GM12801 (cell line): Measurements from ENCODE around the gene GRM2.

Experiments used
- TF ChIP-seq, protein P1 (sequence below): IDR thresholded peaks from one replicate; pipeline ENCODE4 v1.5.1; 2011; ENCODE audit warnings: control low read depth; ENCODE audit not compliant: insufficient read length; ENCODE audit errors: extremely low read depth

GRM2 gene

DNA sequence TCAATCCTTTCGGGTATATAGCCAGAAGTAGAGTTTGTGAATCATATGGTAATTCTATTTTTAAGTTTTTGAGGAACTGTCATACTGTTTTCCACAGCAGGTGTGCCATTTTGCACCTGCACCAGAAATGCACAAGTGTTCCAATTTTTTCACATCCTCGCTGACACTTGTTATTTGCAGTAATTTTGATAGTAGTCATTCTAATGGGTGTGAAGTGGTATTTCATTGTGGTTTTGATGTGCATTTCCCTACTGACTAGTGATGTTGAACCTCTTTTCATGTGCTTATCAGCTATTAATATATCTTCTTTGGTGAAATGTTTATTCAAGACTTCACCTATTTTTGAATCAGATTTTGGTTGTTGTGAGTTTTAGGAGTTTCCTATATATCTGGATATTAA is 29.1 kb downstream of the GRM2 start:
- TF ChIP-seq, protein P1, sequence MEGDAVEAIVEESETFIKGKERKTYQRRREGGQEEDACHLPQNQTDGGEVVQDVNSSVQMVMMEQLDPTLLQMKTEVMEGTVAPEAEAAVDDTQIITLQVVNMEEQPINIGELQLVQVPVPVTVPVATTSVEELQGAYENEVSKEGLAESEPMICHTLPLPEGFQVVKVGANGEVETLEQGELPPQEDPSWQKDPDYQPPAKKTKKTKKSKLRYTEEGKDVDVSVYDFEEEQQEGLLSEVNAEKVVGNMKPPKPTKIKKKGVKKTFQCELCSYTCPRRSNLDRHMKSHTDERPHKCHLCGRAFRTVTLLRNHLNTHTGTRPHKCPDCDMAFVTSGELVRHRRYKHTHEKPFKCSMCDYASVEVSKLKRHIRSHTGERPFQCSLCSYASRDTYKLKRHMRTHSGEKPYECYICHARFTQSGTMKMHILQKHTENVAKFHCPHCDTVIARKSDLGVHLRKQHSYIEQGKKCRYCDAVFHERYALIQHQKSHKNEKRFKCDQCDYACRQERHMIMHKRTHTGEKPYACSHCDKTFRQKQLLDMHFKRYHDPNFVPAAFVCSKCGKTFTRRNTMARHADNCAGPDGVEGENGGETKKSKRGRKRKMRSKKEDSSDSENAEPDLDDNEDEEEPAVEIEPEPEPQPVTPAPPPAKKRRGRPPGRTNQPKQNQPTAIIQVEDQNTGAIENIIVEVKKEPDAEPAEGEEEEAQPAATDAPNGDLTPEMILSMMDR, result no peak

DNA sequence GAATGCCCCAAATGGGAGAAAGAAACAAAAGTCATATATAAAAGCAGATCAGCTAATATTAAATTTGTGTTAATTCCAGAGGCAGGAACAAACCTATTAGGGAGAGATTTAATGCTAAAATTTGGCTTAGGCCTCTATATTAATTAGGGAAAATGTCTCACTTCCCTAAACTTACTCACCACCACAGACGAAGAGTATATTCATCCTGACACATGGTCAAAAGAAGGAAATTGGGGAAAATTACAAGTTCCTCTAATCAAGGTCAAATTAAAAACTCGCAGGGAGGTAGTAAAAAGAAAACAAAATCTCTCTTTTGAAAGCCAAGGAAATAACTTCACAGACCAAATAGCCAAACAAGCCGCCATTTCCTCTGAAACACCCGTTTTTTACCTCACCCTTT is 32.2 kb downstream of the GRM2 start:
- TF ChIP-seq, protein P1, result no peak

GRCh38 chr3:51747840-51748239 is 41.0 kb downstream of the GRM2 start:
- TF ChIP-seq, protein P1, result no peak

GRCh38 chr3:51748327-51748726 is 41.5 kb downstream of the GRM2 start:
- TF ChIP-seq, protein P1, result no peak

DNA sequence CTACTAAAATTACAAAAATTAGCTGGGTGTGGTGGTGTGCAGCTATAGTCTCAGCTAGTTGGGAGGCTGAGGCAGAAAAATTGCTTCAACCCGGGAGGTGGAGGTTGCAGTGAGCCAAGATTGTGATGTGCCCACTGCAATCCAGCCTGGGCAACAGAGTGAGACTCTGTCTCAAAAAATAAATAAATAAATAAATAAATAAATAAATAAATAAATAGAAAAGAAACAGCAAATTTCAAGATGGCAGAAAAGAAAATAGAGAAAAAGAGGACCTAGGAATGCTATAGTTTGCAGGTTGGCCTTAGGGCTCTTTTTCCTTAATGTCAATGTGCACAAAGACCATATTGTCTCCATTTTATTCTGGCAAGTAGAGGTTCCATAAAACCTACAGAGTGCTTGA is 44.0 kb downstream of the GRM2 start:
- TF ChIP-seq, protein P1, result no peak

GRCh38 chr3:51751287-51751686 is 44.4 kb downstream of the GRM2 start:
- TF ChIP-seq, protein P1, result no peak

DNA sequence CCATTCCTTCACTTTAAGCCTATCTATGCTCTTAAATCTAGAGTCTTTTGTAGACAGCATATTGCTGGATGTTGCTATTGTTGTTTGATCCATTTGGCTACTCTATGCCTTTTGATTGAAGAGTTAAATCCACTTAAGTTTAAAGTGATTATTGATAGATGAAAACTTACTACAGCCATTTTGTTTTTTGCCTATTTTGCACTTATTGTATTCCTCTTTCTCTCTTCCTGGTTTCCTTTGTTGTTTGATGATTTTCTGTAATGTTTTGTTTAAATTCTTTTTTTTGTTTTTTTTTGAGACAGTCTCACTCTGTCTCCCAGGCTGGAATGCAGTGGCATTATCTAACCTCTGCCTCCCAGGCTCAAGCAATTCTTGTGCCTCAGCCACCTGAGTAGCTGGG is 52.3 kb downstream of the GRM2 start:
- TF ChIP-seq, protein P1, result no peak
